ENCODE data around the gene PRR32. TPM values are rescaled to one million over a fixed set of nuclear protein-coding genes. Genes with fewer than 3 reads are reported as not detected.
"Not testable (repeated sequence)": the region's sequence is repeated elsewhere in the genome, so short reads cannot be mapped to it uniquely, and the experiment has no call there.

PRR32 gene
- polyA plus RNA-seq, 1 of the 3 experiments (the other 2 are of a cell fraction), result not detected

DNA sequence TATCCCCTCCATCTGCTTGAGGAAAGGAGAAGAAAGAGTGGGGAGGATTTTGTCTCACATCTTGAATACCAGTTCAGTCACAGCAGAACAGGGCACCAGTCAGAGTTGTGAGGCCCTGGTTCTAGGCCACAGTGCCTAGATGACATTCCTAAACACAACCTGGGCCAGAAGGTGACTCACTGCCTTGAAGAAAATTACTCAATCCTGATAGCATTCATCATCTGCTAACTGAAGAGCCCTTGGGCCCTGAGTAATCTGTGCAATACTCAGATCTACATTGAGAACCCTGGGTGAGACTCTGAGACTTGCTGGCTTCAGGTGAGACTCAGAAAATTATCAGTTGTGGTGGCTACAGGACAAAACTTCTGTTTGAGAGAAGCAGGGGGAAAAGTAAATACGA, 20.5 kb upstream of the PRR32 start:
- Histone ChIP-seq H3K4me2 (no peak overlapping the region), H3K27me3 (ENCODE audit: insufficient read depth) (no peaks in the 10 kb centered on the region), H3K9me3 (no peaks in the 10 kb centered on the region), H3K9ac (no peak overlapping the region), H3K4me1 (ENCODE audit: control insufficient read depth in 1 of 2, insufficient read depth in 2 of 2, low read depth in 1 of 2, low read length in 1 of 2) (no peaks in the 10 kb centered on the region), H2AFZ (ENCODE audit: low read depth) (no peak overlapping the region), H3K4me3 (ENCODE audit: low read depth in 2 of 2, low read length in 1 of 2) (no peak overlapping the region), H3K36me3 (replicated peaks in 1 of 2; ENCODE audit: control insufficient read depth in 1 of 2, insufficient read depth in 2 of 2, low read length in 1 of 2) (no peaks in the 10 kb centered on the region), H3K27ac (ENCODE audit: low read depth in 2 of 2, low read length in 1 of 2) (no peak overlapping the region), H4K20me1 (ENCODE audit: insufficient read depth) (no peaks in the 10 kb centered on the region), H3F3A (replicated peaks; ENCODE audit: insufficient read depth) (no peaks in the 10 kb centered on the region), H3K79me2 (ENCODE audit: insufficient read depth) (no peaks in the 10 kb centered on the region), H3K9me2 (no peaks in the 10 kb centered on the region; the same call in 1 of the 2 replicates)
- ChIA-PET CTCF (no interaction called here), POLR2A (no interaction called here)
- TF ChIP-seq SIN3A (IDR thresholded peaks at IDR 0.05; ENCODE audit: borderline replicate concordance, low read depth, low read length) (no peak), TEAD4 (IDR thresholded peaks at IDR 0.05; ENCODE audit: borderline replicate concordance, insufficient read depth) (no peak), TAF1 (IDR thresholded peaks at IDR 0.05; ENCODE audit: borderline replicate concordance, low read depth, low read length) (no peak), EZH2phosphoT487 (IDR thresholded peaks at IDR 0.05; ENCODE audit: borderline replicate concordance, low read depth) (no peak), FOSL2 (IDR thresholded peaks at IDR 0.05; ENCODE audit: borderline replicate concordance, low read depth) (no peak), RXRA (IDR thresholded peaks at IDR 0.05; ENCODE audit: borderline replicate concordance, low read depth) (no peak), ZBTB33 (IDR thresholded peaks at IDR 0.05; ENCODE audit: borderline replicate concordance, low read depth) (no peak), ELF1 (IDR thresholded peaks at IDR 0.05) (no peak), RFX5 (IDR thresholded peaks at IDR 0.05; ENCODE audit: low read length) (no peak)
- TF ChIP-seq, protein P1, sequence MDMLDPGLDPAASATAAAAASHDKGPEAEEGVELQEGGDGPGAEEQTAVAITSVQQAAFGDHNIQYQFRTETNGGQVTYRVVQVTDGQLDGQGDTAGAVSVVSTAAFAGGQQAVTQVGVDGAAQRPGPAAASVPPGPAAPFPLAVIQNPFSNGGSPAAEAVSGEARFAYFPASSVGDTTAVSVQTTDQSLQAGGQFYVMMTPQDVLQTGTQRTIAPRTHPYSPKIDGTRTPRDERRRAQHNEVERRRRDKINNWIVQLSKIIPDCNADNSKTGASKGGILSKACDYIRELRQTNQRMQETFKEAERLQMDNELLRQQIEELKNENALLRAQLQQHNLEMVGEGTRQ (IDR thresholded peaks at IDR 0.05; ENCODE audit: borderline replicate concordance, low read depth, low read length), result no peak
- TF ChIP-seq, protein P2, sequence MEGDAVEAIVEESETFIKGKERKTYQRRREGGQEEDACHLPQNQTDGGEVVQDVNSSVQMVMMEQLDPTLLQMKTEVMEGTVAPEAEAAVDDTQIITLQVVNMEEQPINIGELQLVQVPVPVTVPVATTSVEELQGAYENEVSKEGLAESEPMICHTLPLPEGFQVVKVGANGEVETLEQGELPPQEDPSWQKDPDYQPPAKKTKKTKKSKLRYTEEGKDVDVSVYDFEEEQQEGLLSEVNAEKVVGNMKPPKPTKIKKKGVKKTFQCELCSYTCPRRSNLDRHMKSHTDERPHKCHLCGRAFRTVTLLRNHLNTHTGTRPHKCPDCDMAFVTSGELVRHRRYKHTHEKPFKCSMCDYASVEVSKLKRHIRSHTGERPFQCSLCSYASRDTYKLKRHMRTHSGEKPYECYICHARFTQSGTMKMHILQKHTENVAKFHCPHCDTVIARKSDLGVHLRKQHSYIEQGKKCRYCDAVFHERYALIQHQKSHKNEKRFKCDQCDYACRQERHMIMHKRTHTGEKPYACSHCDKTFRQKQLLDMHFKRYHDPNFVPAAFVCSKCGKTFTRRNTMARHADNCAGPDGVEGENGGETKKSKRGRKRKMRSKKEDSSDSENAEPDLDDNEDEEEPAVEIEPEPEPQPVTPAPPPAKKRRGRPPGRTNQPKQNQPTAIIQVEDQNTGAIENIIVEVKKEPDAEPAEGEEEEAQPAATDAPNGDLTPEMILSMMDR (IDR thresholded peaks at IDR 0.05), result no peak
- no peak for DNase-seq
- 0% methylated on average over 1 of the region's 1 CpG for WGBS (ENCODE audit: low lambda C conversion rate)

DNA sequence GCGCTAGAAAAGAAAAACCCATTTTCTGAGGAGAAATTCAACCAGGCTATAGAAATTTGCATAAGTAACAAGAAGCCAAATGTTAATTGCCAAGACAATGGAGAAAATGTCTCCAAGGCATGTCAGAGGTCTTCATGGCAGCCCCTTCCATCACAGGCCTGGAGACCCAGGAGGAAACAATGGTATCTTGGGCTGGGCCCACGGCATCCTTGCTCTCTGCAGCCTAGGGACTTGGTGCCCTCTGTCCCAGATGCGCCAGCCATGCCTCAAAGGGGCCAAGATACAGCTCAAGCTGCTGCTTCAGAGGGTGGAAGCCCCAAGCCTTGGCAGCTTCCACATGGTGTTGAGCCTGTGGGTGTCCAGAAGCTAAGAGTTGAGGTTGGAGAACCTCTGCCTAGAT, 12.7 kb upstream of the PRR32 start:
- H3K36me3 ChIP-seq (replicated peaks in 1 of 2; ENCODE audit: control insufficient read depth in 1 of 2, insufficient read depth in 2 of 2, low read length in 1 of 2); DNase-seq; H3F3A ChIP-seq (replicated peaks; ENCODE audit: insufficient read depth); H3K9me2 ChIP-seq; H3K27me3 ChIP-seq (ENCODE audit: insufficient read depth); H3K79me2 ChIP-seq (ENCODE audit: insufficient read depth); H3K9ac ChIP-seq; POLR2A ChIA-PET; H3K27ac ChIP-seq (ENCODE audit: low read depth in 2 of 2, low read length in 1 of 2); CTCF ChIA-PET; H2AFZ ChIP-seq (ENCODE audit: low read depth); H3K4me3 ChIP-seq (ENCODE audit: low read depth in 2 of 2, low read length in 1 of 2); H3K4me1 ChIP-seq (ENCODE audit: control insufficient read depth in 1 of 2, insufficient read depth in 2 of 2, low read depth in 1 of 2, low read length in 1 of 2); H3K4me2 ChIP-seq; H4K20me1 ChIP-seq (ENCODE audit: insufficient read depth): not testable (repeated sequence)
- 6% methylated on average over 2 of the region's 3 CpGs for WGBS (ENCODE audit: low lambda C conversion rate)
- peaks cover 11% of the 10 kb centered on the region; the same call in 1 of the 2 replicates for H3K9me3 ChIP-seq

Measured in SK-N-SH (cell line).